ENCODE results near the gene RHBDF1. TPM values are rescaled to one million over a fixed set of nuclear protein-coding genes. Genes with fewer than 3 reads are reported as not detected.

The RHBDF1 gene
- polyA plus RNA-seq, 3 donors, result 0.20 TPM; not detected in 2

DNA sequence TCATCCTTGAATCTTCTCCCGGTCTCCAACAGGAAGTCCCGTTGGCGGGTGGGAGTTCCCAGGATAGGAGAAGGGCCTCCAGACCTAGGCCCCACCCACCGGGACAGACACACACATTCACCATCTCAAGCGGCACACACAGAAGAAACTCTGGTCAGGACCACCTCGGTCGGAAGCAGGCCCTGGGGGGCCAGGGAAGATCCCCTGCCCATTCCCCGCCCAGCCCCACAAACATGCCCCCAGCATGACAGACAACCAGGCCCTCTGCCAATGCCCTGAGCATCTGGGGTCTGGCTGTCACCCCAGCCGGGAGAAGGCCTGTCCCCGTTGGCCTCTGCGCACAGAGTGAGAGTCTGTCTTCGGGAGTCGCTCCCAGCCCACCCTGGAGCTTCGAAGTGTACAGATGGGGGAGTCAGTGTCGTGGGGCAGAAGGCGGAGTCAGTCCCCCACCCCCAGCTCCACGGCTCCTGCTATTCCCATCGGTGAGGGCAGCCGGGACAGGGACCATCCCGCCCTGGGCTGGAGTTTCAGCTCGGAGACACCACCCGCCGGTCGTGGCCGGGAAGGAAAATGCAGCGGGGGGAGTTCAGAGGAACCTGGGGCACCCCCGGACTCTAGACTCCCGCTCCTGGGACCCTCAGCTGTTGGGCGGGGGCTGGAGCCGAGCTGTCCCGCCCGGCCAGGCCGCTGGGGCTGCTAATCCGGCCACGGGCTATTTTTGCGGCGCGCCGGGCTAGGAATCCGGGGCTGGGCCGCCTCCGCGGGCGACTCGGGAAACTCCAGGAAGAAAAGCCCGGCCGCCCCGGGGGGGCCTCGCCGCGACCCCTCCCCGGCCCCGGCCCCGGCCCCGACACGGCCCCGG is 660 bp downstream of the RHBDF1 start:
- Histone ChIP-seq H3K27me3 (ENCODE audit: control insufficient read depth in 2 of 2, insufficient read depth in 2 of 2, low read length in 2 of 2) (peaks cover 13 to 54% of the 10 kb centered on the region in 2 donors), H2AFZ (ENCODE audit: insufficient read depth, low read depth, low read length, poor library complexity, severe bottlenecking) (peak overlapping the region; percentile 41), H3K36me3 (replicated peaks in 1 of 2; ENCODE audit: control insufficient read depth in 1 of 2, insufficient read depth in 2 of 2, low read length in 2 of 2) (no peaks in the 10 kb centered on the region), H3K79me2 (ENCODE audit: insufficient read depth, low read length) (no peaks in the 10 kb centered on the region), H3K4me2 (replicated peaks; ENCODE audit: extremely low read depth, low read length, poor library complexity, severe bottlenecking) (peak overlapping the region; percentile 64), H3K9ac (ENCODE audit: insufficient read depth, low read length, poor library complexity, severe bottlenecking) (no peak overlapping the region), H3K27ac (ENCODE audit: low read depth in 1 of 2, low read length in 2 of 2) (no peak overlapping the region), H4K20me1 (ENCODE audit: insufficient read depth, low read length) (no peaks in the 10 kb centered on the region), H3K4me1 (ENCODE audit: control insufficient read depth in 1 of 2, insufficient read depth in 2 of 2, low read length in 2 of 2) (peaks cover 15 to 16% of the 10 kb centered on the region in 2 donors), H3K9me3 (replicated peaks in 1 of 2; ENCODE audit: control insufficient read depth in 1 of 2, insufficient read depth in 1 of 2, low read length in 2 of 2) (peaks cover 0 to 6% of the 10 kb centered on the region in 2 donors), H3K4me3 (replicated peaks in 1 of 3; ENCODE audit: low read depth in 2 of 3, low read length in 3 of 3) (no peak overlapping the region)
- Mint-ChIP-seq H3K4me1 (peaks cover 20% of the 10 kb centered on the region), H3K27ac (no peak overlapping the region), H3K27me3 (ENCODE audit: low read depth in 3 of 3) (peaks cover 52 to 76% (median 52%) of the 10 kb centered on the region in 3 donors), H3K9me3 (peaks cover 0 to 9% (median 4%) of the 10 kb centered on the region in 7 donors), H3K36me3 (peaks cover 0 to 3% of the 10 kb centered on the region in 2 donors), H3K4me3 (peak overlapping the region; percentile 37 to 79)
- intact Hi-C loops (cut with micrococcal nuclease), result no loop called here
- TF ChIP-seq, protein P1, sequence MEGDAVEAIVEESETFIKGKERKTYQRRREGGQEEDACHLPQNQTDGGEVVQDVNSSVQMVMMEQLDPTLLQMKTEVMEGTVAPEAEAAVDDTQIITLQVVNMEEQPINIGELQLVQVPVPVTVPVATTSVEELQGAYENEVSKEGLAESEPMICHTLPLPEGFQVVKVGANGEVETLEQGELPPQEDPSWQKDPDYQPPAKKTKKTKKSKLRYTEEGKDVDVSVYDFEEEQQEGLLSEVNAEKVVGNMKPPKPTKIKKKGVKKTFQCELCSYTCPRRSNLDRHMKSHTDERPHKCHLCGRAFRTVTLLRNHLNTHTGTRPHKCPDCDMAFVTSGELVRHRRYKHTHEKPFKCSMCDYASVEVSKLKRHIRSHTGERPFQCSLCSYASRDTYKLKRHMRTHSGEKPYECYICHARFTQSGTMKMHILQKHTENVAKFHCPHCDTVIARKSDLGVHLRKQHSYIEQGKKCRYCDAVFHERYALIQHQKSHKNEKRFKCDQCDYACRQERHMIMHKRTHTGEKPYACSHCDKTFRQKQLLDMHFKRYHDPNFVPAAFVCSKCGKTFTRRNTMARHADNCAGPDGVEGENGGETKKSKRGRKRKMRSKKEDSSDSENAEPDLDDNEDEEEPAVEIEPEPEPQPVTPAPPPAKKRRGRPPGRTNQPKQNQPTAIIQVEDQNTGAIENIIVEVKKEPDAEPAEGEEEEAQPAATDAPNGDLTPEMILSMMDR (IDR thresholded peaks at IDR 0.05), result no peak
- 13% methylated on average over 48 of the region's 57 CpGs for WGBS (ENCODE audit: insufficient coverage)
- DNase-seq, result no peak

DNA sequence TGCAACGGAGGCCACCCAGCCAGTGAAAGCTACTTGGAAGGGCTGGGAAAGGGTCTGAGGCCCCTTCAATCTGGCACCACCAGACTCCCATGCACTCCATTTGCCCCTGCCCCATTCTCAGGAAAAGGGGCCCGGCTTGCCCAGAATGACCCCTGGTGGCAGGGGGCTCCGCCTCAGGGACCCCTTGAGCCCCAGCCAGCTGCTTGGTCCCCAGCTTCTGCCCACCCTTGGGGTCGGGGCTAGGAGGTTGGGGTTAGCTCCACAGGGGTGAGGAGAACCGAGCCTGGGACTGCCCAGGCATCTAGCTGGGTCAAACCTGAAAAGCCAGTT is 1.3 kb downstream of the RHBDF1 start:
- Histone ChIP-seq H3K79me2 (ENCODE audit: insufficient read depth, low read length) (no peaks in the 10 kb centered on the region), H2AFZ (ENCODE audit: insufficient read depth, low read depth, low read length, poor library complexity, severe bottlenecking) (no peak overlapping the region), H3K4me3 (replicated peaks in 1 of 3; ENCODE audit: low read depth in 2 of 3, low read length in 3 of 3) (no peak overlapping the region), H3K4me2 (replicated peaks; ENCODE audit: extremely low read depth, low read length, poor library complexity, severe bottlenecking) (no peak overlapping the region), H3K27me3 (ENCODE audit: control insufficient read depth in 2 of 2, insufficient read depth in 2 of 2, low read length in 2 of 2) (peaks cover 13 to 56% of the 10 kb centered on the region in 2 donors), H3K4me1 (ENCODE audit: control insufficient read depth in 1 of 2, insufficient read depth in 2 of 2, low read length in 2 of 2) (peaks cover 9 to 10% of the 10 kb centered on the region in 2 donors), H3K9me3 (replicated peaks in 1 of 2; ENCODE audit: control insufficient read depth in 1 of 2, insufficient read depth in 1 of 2, low read length in 2 of 2) (peaks cover 0 to 6% of the 10 kb centered on the region in 2 donors), H3K27ac (ENCODE audit: low read depth in 1 of 2, low read length in 2 of 2) (no peak overlapping the region), H3K9ac (ENCODE audit: insufficient read depth, low read length, poor library complexity, severe bottlenecking) (no peak overlapping the region), H4K20me1 (ENCODE audit: insufficient read depth, low read length) (no peaks in the 10 kb centered on the region), H3K36me3 (replicated peaks in 1 of 2; ENCODE audit: control insufficient read depth in 1 of 2, insufficient read depth in 2 of 2, low read length in 2 of 2) (no peaks in the 10 kb centered on the region)
- 100% methylated on average over 1 of the region's 5 CpGs for WGBS (ENCODE audit: insufficient coverage)
- Mint-ChIP-seq H3K27ac (no peak overlapping the region), H3K9me3 (peaks cover 0 to 9% (median 4%) of the 10 kb centered on the region in 7 donors), H3K4me1 (peaks cover 14% of the 10 kb centered on the region), H3K36me3 (peaks cover 0 to 3% of the 10 kb centered on the region in 2 donors), H3K4me3 (peak overlapping the region; percentile 37 to 79), H3K27me3 (ENCODE audit: low read depth in 3 of 3) (peaks cover 50 to 76% (median 52%) of the 10 kb centered on the region in 3 donors)
- TF ChIP-seq, protein P1 (IDR thresholded peaks at IDR 0.05), result no peak
- intact Hi-C loops (cut with micrococcal nuclease), result no loop called here
- no peak for DNase-seq
